GM12878 (cell line): ENCODE results near the gene TUT4. TPM values are rescaled to one million over a fixed set of nuclear protein-coding genes. Genes with fewer than 3 reads are reported as not detected.
A peak's percentile ranks its signal among the peaks of the same experiment; 100 is the strongest.

Source experiments
- BACH1 ChIP-seq: fragments of 450-650 bp; IDR thresholded peaks from 2 replicates; pipeline ENCODE4 v1.6.1; 2017; ENCODE audit warnings: mild to moderate bottlenecking, borderline replicate concordance
- BCL11A ChIP-seq: IDR thresholded peaks from 2 replicates; pipeline ENCODE4 v1.6.1; 2011; ENCODE audit warnings: low read depth, low read length
- BHLHE40 ChIP-seq, 2 experiments: fragments of 450-650 bp in 1 of 2; IDR thresholded peaks; 2 replicates each; pipeline ENCODE4 v1.6.1; 2011 to 2017; ENCODE audit warnings: low read depth in 2 of 2, borderline replicate concordance in 1 of 2, improper control_type of control experiment in 1 of 2, low read length in 1 of 2, mild to moderate bottlenecking in 1 of 2
- CBX5 ChIP-seq: sonication (generic); IDR thresholded peaks from 2 replicates; pipeline ENCODE4 v1.6.1; 2016; ENCODE audit warnings: low read depth, moderate library complexity, mild to moderate bottlenecking, inconsistent platforms
- CHD4 ChIP-seq: fragments of 200-600 bp; sonication (generic); IDR thresholded peaks from 2 replicates; pipeline ENCODE4 v1.6.1; 2016; ENCODE audit warnings: mild to moderate bottlenecking
- DPF2 ChIP-seq: fragments of 450-650 bp; IDR thresholded peaks from 2 replicates; pipeline ENCODE4 v1.6.1; 2017; ENCODE audit warnings: mild to moderate bottlenecking
- E2F4 ChIP-seq: IDR thresholded peaks from 2 replicates; pipeline ENCODE4 v1.6.1; 2012; ENCODE audit warnings: low read depth, low read length, improper control_type of control experiment
- IKZF2 ChIP-seq, 2 experiments: fragments of 450-650 bp; IDR thresholded peaks; 2 replicates each; pipeline ENCODE4 v1.6.1; 2017; ENCODE audit warnings: mild to moderate bottlenecking in 2 of 2, moderate library complexity in 2 of 2
- JUND ChIP-seq: IDR thresholded peaks from 2 replicates; pipeline ENCODE4 v1.6.1; 2012; ENCODE audit warnings: low read depth, mild to moderate bottlenecking, low read length, improper control_type of control experiment, moderate library complexity
- MEF2B ChIP-seq: fragments of 450-650 bp; IDR thresholded peaks from 2 replicates; pipeline ENCODE4 v1.6.1; 2018; ENCODE audit warnings: mild to moderate bottlenecking, moderate library complexity; ENCODE audit not compliant: partially characterized antibody, poor library complexity, severe bottlenecking
- PAX8 ChIP-seq: fragments of 450-650 bp; IDR thresholded peaks from 2 replicates; pipeline ENCODE4 v1.6.1; 2017; ENCODE audit warnings: mild to moderate bottlenecking, moderate library complexity
- RAD21 ChIP-seq: IDR thresholded peaks from 2 replicates; pipeline ENCODE4 v1.6.1; 2011; ENCODE audit warnings: mild to moderate bottlenecking, low read depth, low read length, moderate library complexity; ENCODE audit not compliant: insufficient read depth
- RBBP5 ChIP-seq: fragments of 200-600 bp; sonication (generic); conservative IDR thresholded peaks from 2 replicates; pipeline ENCODE4 v1.6.1; 2016
- SMAD1 ChIP-seq: fragments of 450-650 bp; IDR thresholded peaks from 2 replicates; pipeline ENCODE4 v1.6.1; 2018; ENCODE audit warnings: mild to moderate bottlenecking, low read depth; ENCODE audit not compliant: partially characterized antibody
- ZBED1 ChIP-seq: IDR thresholded peaks from 2 replicates; pipeline ENCODE4 v1.6.1; 2016; ENCODE audit warnings: borderline replicate concordance
- ZNF384 ChIP-seq: IDR thresholded peaks from 2 replicates; pipeline ENCODE4 v1.6.1; 2012; ENCODE audit warnings: low read depth, mild to moderate bottlenecking, low read length, improper control_type of control experiment, borderline replicate concordance
- ZNF687 ChIP-seq: fragments of 450-650 bp; IDR thresholded peaks from 2 replicates; pipeline ENCODE4 v1.6.1; 2017; ENCODE audit warnings: mild to moderate bottlenecking, moderate library complexity
- polyA plus RNA-seq, 11 experiments: library from polyadenylated mRNA; depleted of rRNA in 4 of 11; unstranded in 6 of 11; stranded (reverse) in 5 of 11; fragments of >200 nt; fragmentation: Nextera tagmentation in 4 of 11; fragmentation: Illumina TruSeq in 1 of 11; extraction: Ambion mirVana in 4 of 11; extraction: Trizol in 1 of 11; gene quantifications; 1 replicate in 1 of 11; 2 replicates in 10 of 11; pipeline versions ENCODE4 v1.2.1 to v1.2.3, GENCODE V29; 2011 to 2016; ENCODE audit warnings: inconsistent platforms in 2 of 11, missing spikeins in 2 of 11, low read depth in 1 of 11
- total RNA-seq, 4 experiments: library from RNA; depleted of rRNA in 3 of 4; stranded (reverse); fragments of >200 nt in 3 of 4; fragmentation: Illumina TruSeq in 1 of 4; extraction: Trizol in 1 of 4; gene quantifications; 2 replicates each; pipeline versions ENCODE4 v1.2.1 to v1.2.3, GENCODE V29; 2013 to 2021
- TF ChIP-seq, protein P1 (sequence below): fragments of 450-650 bp; formaldehyde crosslinking; IDR thresholded peaks from 2 replicates; pipeline ENCODE4 v1.4.0; 2020; ENCODE audit warnings: mild to moderate bottlenecking, moderate library complexity
- TF ChIP-seq, protein P2 (sequence below): IDR thresholded peaks from 2 replicates; pipeline ENCODE4 v1.6.1; 2011; ENCODE audit warnings: borderline replicate concordance, low read depth, mild to moderate bottlenecking, moderate library complexity, low read length; ENCODE audit not compliant: insufficient read depth, poor library complexity, severe bottlenecking

Gene TUT4
- total and polyA plus RNA-seq, 10 of the 15 experiments (the other 5 are each of a cell fraction or from before 2014, with no cell fraction given): 9.4 to 40.7 (median 27.6) TPM

GRCh38 chr1:52552505-52553361 is at the start of gene TUT4 (continued):
- TF ChIP-seq, protein P1, sequence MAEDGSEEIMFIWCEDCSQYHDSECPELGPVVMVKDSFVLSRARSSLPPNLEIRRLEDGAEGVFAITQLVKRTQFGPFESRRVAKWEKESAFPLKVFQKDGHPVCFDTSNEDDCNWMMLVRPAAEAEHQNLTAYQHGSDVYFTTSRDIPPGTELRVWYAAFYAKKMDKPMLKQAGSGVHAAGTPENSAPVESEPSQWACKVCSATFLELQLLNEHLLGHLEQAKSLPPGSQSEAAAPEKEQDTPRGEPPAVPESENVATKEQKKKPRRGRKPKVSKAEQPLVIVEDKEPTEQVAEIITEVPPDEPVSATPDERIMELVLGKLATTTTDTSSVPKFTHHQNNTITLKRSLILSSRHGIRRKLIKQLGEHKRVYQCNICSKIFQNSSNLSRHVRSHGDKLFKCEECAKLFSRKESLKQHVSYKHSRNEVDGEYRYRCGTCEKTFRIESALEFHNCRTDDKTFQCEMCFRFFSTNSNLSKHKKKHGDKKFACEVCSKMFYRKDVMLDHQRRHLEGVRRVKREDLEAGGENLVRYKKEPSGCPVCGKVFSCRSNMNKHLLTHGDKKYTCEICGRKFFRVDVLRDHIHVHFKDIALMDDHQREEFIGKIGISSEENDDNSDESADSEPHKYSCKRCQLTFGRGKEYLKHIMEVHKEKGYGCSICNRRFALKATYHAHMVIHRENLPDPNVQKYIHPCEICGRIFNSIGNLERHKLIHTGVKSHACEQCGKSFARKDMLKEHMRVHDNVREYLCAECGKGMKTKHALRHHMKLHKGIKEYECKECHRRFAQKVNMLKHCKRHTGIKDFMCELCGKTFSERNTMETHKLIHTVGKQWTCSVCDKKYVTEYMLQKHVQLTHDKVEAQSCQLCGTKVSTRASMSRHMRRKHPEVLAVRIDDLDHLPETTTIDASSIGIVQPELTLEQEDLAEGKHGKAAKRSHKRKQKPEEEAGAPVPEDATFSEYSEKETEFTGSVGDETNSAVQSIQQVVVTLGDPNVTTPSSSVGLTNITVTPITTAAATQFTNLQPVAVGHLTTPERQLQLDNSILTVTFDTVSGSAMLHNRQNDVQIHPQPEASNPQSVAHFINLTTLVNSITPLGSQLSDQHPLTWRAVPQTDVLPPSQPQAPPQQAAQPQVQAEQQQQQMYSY (CRISPR knock-in tag): no peak
- TF ChIP-seq JUND: no peak
- peak; percentile 49; the same call in 1 of the 2 replicates for TF ChIP-seq ZNF687
- TF ChIP-seq MEF2B: peak; percentile 81
- TF ChIP-seq E2F4: no peak
- TF ChIP-seq BHLHE40 (IDR thresholded peaks at IDR 0.05; ENCODE audit: borderline replicate concordance in 1 of 2, low read depth in 2 of 2, low read length in 1 of 2): peak; percentile 10 to 25; a peak in 1 of 4 replicates
- peak; percentile 64; the same call in 1 of the 2 replicates for TF ChIP-seq BACH1
- no peak for TF ChIP-seq ZBED1
- TF ChIP-seq RAD21: peak; percentile 30; the same call in 1 of the 2 replicates
- TF ChIP-seq CBX5: no peak
- 0 out of 2 replicates have a peak, but pooled peaks have one; percentile 58 for TF ChIP-seq RBBP5
- no peak for TF ChIP-seq PAX8
- TF ChIP-seq CHD4: no peak
- TF ChIP-seq BCL11A: no peak
- peak; percentile 65 for TF ChIP-seq DPF2
- TF ChIP-seq IKZF2 (IDR thresholded peaks at IDR 0.05): 0 out of 4 replicates have a peak, but pooled peaks have one; percentile 25 to 34
- no peak for TF ChIP-seq ZNF384
- TF ChIP-seq, protein P2, sequence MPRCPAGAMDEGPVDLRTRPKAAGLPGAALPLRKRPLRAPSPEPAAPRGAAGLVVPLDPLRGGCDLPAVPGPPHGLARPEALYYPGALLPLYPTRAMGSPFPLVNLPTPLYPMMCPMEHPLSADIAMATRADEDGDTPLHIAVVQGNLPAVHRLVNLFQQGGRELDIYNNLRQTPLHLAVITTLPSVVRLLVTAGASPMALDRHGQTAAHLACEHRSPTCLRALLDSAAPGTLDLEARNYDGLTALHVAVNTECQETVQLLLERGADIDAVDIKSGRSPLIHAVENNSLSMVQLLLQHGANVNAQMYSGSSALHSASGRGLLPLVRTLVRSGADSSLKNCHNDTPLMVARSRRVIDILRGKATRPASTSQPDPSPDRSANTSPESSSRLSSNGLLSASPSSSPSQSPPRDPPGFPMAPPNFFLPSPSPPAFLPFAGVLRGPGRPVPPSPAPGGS: no peak
- TF ChIP-seq SMAD1: peak; percentile 65
